ENCODE measurements around the gene SLC45A3. TPM values are rescaled to one million over a fixed set of nuclear protein-coding genes. Genes with fewer than 3 reads are reported as not detected.
A peak's percentile ranks its signal among the peaks of the same experiment; 100 is the strongest.

Gene SLC45A3
- total and polyA plus RNA-seq, 2 of the 8 experiments (the other 6 are each of a cell fraction or from before 2014, with no cell fraction given) = 13.0 to 14.3 TPM

- no peak overlapping the region for H2BK12ac ChIP-seq (ENCODE audit: low read depth, low read length)
- no peak overlapping the region for H3K4ac ChIP-seq (replicated peaks; ENCODE audit: insufficient read length, low read depth, low read length)
- no peak overlapping the region for H2BK120ac ChIP-seq (replicated peaks; ENCODE audit: low read depth, low read length)
- H3K79me1 ChIP-seq (ENCODE audit: low read depth, low read length) = no peaks in the 10 kb centered on the region; the same call in 1 of the 2 replicates
- H2BK20ac ChIP-seq (ENCODE audit: low read length) = no peak overlapping the region
- H3K79me2 ChIP-seq (ENCODE audit: control insufficient read depth in 1 of 2, insufficient read depth in 2 of 2, low read length in 2 of 2) = peaks cover 12 to 31% of the 10 kb centered on the region in 2 experiments
- no peak overlapping the region for H3K56ac ChIP-seq (replicated peaks; ENCODE audit: insufficient read length, low read depth, low read length)
- no peak overlapping the region for H3K18ac ChIP-seq (ENCODE audit: extremely low read depth, low read length)
- H2BK5ac ChIP-seq (ENCODE audit: low read depth, low read length) = no peak overlapping the region
- H4K8ac ChIP-seq (ENCODE audit: extremely low read depth, insufficient read depth, low read length) = no peak overlapping the region
- peak overlapping the region; percentile 72 to 90 (median 78); a peak in 7 of 8 replicates for H3K4me3 ChIP-seq (ENCODE audit: extremely low read depth in 1 of 4, insufficient read depth in 2 of 4, low read depth in 3 of 4, low read length in 4 of 4)
- H3K4me1 ChIP-seq (replicated peaks in 1 of 4; ENCODE audit: control insufficient read depth in 3 of 4, insufficient read depth in 4 of 4, low read length in 3 of 4) = no peaks in the 10 kb centered on the region; a peak in 2 of 7 replicates
- H3K23ac ChIP-seq (ENCODE audit: insufficient read length) = no peak overlapping the region
- no peaks in the 10 kb centered on the region for H3K27me3 ChIP-seq (replicated peaks in 1 of 4; ENCODE audit: control insufficient read depth in 3 of 4, extremely low read depth in 1 of 4, insufficient read depth in 3 of 4, low read length in 3 of 4)
- H3K4me2 ChIP-seq (ENCODE audit: insufficient read depth in 1 of 2, low read depth in 2 of 2, low read length in 2 of 2) = peak overlapping the region; percentile 59 to 80
- POLR2A ChIA-PET (ENCODE audit: partially characterized antibody) = interaction anchor here (0.8 to 3.5 kb wide), 31 partner anchors 9 to 337 kb away, joined by 3 to 28 read pairs (median 5); partner anchors contain the start of gene SLC45A3
- H2BK15ac ChIP-seq (ENCODE audit: low read length) = no peak overlapping the region
- no peak overlapping the region for H2AFZ ChIP-seq (ENCODE audit: low read length)
- no peak overlapping the region for H4K5ac ChIP-seq (ENCODE audit: insufficient read length, low read depth, low read length)
- no peak for FAIRE-seq
- H3K23me2 ChIP-seq (ENCODE audit: low read depth, low read length) = peaks cover 3% of the 10 kb centered on the region; the same call in 1 of the 2 replicates
- H3K14ac ChIP-seq (ENCODE audit: insufficient read length) = no peak overlapping the region
- no peaks in the 10 kb centered on the region for H3K36me3 ChIP-seq (ENCODE audit: control insufficient read depth in 2 of 4, insufficient read depth in 4 of 4, low read length in 3 of 4)
- WGBS, 2 experiments (ENCODE audit: extremely low coverage in 1 of 2, insufficient coverage in 1 of 2, insufficient read length in 1 of 2, insufficient replicate concordance in 2 of 2, low coverage in 1 of 2, low lambda C conversion rate in 2 of 2, missing lambda C conversion rate in 1 of 2) = 85% methylated on average over 3 of the region's 3 CpGs; no CpG with 5 or more reads in 1 of the 2 experiments
- no peaks in the 10 kb centered on the region for H3K9me3 ChIP-seq (ENCODE audit: insufficient read depth in 2 of 2, low read depth in 1 of 2, low read length in 1 of 2)
- DNase-seq (ENCODE audit: low read depth in 1 of 2, low spot score in 2 of 2) = no peak
- H3K27ac ChIP-seq (ENCODE audit: low read depth, low read length) = 0 out of 2 replicates have a peak overlapping the region, but pooled peaks have one; percentile 54
- no peaks in the 10 kb centered on the region for H4K20me1 ChIP-seq (replicated peaks in 1 of 2; ENCODE audit: control insufficient read depth in 1 of 2, insufficient read depth in 2 of 2, low read length in 2 of 2)
- CTCF ChIA-PET (ENCODE audit: partially characterized antibody) = interaction anchor here (0.8 to 19.2 kb wide), 20 partner anchors 9 to 146 kb away, joined by 3 to 282 read pairs (median 4); no protein-coding TSS in a partner anchor
- H2AK5ac ChIP-seq (ENCODE audit: low read depth, low read length) = no peak overlapping the region
- H3K9ac ChIP-seq (replicated peaks in 1 of 4; ENCODE audit: extremely low read depth in 1 of 4, low read depth in 3 of 4, low read length in 3 of 4) = no peak overlapping the region; a peak in 1 of 7 replicates
- TF ChIP-seq SP1 (IDR thresholded peaks at IDR 0.05; ENCODE audit: low read depth, low read length) = no peak
- TF ChIP-seq KDM1A (IDR thresholded peaks at IDR 0.05; ENCODE audit: borderline replicate concordance, low read length) = 0 out of 2 replicates have a peak, but pooled peaks have one; percentile 30
- H4K91ac ChIP-seq (replicated peaks; ENCODE audit: insufficient read length, low read length) = no peak overlapping the region
These were observed 47.6 kb downstream of the SLC45A3 start for GRCh38 chr1:205632669-205633169.

Measured in H1 (cell line).